Right kidney (tissue), 1 donor: Measurements from ENCODE around the gene POU3F1.
"Not testable (repeated sequence)": the region's sequence is repeated elsewhere in the genome, so short reads cannot be mapped to it uniquely, and the experiment has no call there.

Experiments used
- DNase-seq: peaks from one replicate; pipeline ENCODE4 v3.0.0-alpha.2; 2016

Gene POU3F1

GRCh38 chr1:38047603-38048141 is 1.1 kb upstream of the POU3F1 start:
- DNase-seq = peak; percentile 79

GRCh38 chr1:38046884-38047602 is 450 bp upstream of the POU3F1 start:
- peak; percentile 93 for DNase-seq

- peak; percentile 67 for DNase-seq
These were observed 926 bp downstream of the POU3F1 start for GRCh38 chr1:38045401-38046332.

DNA sequence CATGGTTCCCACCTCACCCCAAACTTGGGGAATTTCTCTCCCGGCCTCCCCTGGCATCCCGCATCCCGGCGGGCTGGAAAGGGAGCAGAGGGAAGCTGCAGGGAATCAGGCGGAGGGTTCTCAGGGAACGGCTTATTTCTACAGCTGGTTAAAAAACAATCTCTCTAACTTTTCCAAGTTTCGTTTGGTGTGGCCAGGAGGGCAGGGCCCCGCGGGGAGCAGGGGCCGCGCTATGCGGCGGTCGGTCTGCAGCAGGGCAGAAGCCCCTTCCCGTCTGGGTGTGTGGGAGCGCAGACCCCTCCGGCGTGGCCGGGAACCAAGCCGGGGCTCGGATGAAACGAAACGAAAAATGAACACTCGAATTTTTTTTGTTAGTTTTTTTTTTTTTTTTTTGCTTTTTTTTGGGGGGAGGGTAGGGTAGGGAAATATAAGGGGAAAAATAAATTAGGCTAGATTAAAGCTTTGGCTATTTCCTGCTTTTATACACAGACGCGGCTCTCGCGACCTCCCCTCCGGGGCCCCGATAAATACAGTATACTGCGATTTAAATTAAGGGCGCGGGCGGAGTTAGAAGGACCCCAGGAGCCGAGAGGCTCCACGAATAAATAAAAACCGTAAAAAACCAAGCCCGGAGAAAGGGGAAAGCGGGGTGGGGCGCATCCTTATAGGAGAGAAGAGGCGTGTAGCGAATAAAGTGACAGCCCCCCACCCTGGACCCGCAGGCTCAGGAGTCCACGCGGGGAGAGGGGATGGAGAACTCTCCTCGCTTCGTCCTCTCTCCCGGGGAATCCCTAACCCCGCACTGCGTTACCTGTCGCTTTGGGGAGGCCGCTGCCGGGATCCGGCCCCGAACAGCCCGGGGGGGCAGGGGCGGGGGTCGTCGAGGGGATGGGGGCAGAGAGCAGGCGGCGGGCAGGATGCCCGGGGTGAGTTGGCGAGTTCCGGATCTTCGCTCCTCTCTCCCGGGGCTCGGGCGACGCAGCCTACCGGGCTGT is 2.1 kb downstream of the POU3F1 start:
- DNase-seq = peak; percentile 75

DNA sequence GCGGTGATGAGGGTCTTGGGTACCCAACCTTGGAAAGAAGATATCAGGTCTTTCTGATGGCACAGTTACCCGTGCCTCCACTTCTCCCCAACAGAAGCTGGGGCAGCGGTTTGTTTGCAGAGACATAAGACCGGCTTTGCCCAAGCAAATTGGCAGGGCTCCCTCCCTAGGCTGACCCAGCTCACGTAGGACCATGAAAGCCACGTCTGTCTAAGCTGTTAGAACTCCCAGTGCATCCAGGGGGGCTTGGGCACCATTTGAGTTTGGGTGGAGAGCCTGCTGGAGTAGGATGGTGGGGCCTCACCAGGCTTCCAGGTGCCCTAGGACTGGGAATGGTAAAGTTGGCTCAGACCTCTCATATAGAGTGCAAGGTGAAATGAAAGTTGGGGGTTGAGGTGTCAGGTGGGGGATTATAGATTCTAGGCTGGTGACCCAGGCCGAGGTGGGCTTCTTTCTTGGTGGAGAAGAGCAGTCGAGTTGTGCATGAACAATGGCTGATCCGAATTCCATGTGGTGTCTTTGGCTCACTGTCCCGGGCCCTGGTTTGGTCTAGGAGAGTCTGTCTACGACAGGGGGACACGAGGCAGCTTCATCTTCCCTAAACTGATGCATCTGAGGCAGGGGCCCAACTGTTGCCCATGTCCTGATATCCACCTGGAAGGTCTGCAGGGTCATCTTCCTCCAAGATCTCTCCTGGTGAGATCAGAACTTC is 3.4 kb downstream of the POU3F1 start:
- DNase-seq = no peak

DNA sequence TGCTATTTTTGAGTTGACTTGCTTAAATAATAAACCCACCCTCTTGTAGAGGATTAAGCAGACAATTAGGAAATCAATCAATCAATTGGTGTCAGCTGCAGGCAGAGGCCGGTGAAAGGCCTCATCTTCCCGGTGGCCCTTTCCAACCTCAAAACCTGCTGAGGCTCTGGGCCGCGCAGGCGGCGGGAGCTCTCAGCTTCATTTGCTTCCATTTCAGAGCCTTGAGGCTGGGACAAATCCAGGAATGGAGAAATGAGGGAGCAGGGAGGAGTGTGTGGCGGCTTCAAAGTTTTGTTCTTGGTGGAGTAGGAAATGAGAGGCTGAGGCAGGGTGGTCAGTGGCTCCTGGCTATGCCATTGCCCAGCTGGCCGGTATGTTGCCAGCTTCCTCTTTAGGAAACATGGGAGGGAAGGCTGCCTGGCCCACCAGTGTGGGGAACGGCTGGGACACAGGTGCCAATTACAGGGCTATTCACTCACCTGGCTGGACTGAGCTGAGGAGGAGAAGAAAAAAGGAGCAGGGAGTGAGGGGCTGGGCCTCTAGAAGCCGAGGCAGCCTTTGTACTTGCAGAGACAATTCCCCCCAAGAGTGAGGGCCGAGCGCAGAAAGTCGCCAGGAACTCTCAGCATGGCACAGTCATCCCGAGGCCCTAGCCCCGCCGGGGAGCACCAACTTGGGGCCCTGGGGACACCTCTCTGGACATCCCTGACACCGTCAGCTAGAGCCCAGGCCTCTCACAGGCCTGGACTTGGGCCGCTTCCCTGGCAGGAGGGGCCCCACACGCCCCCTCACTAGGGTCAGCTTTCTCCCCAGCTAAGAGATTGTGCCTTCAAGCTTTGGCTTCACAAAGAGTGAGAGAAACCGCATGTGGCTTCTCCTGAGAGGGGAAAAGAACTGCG is 4.4 kb downstream of the POU3F1 start:
- no peak for DNase-seq

DNA sequence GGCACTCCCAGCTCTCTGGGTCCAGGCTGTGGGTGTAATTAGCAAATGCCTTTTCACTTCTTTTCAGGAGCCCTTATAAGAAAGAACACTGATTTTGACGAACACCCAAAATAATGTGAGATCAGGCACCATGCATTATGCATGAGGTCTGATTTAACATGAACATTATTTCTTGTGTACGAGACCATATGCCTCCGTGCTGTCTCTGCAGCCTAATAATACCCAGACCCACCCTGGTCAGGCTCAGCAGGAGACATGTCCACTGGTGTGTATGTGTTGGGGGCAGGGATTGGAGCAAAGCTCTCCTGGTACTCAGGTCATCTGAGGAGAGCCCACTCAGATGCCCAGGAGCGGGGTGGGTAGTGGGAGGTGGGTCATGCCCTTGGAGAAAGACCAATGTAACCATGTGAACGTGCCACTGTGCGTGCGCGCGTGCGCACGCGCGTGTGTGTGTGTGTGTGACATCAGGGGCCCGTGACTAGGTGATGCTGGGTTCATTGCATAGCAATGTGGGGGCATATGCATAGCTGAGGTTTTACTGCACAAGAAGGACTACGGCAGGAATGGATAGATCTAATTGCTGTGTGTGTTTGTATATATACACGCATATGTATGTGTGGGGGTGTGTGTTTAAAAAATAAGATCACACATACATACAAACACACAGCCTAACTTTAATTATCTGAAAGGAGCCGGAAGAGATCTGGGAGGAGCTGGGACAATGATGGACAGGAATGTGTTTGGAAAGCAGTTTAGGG is 7.1 kb downstream of the POU3F1 start:
- no peak for DNase-seq

- no peak for DNase-seq
These were observed 7.7 kb downstream of the POU3F1 start for GRCh38 chr1:38038861-38039260.

GRCh38 chr1:38037221-38037939 is 9.2 kb downstream of the POU3F1 start:
- DNase-seq = no peak

GRCh38 chr1:38034871-38035270 is 11.7 kb downstream of the POU3F1 start:
- DNase-seq = no peak

DNA sequence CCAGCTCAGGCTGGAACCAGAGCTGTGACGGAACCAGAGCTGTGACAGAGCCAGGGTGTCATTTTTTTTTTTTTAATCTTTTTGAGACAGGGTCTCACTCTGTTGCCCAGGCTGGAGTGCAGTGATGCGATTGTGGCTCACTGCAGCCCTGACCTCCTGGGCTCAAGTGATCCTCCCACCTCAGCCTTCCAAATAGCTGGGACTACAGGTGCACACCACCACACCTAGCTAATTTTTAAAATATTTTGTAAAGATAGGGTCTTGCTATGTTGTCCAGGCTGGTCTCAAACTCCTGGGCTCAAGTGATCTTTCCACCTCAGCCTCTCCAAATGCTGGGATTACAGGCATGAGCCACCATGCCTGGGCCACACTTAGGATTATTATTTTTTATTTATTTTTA is 13.6 kb downstream of the POU3F1 start:
- DNase-seq = not testable (repeated sequence)

GRCh38 chr1:38031513-38031866 is 15.1 kb downstream of the POU3F1 start:
- no peak for DNase-seq

DNA sequence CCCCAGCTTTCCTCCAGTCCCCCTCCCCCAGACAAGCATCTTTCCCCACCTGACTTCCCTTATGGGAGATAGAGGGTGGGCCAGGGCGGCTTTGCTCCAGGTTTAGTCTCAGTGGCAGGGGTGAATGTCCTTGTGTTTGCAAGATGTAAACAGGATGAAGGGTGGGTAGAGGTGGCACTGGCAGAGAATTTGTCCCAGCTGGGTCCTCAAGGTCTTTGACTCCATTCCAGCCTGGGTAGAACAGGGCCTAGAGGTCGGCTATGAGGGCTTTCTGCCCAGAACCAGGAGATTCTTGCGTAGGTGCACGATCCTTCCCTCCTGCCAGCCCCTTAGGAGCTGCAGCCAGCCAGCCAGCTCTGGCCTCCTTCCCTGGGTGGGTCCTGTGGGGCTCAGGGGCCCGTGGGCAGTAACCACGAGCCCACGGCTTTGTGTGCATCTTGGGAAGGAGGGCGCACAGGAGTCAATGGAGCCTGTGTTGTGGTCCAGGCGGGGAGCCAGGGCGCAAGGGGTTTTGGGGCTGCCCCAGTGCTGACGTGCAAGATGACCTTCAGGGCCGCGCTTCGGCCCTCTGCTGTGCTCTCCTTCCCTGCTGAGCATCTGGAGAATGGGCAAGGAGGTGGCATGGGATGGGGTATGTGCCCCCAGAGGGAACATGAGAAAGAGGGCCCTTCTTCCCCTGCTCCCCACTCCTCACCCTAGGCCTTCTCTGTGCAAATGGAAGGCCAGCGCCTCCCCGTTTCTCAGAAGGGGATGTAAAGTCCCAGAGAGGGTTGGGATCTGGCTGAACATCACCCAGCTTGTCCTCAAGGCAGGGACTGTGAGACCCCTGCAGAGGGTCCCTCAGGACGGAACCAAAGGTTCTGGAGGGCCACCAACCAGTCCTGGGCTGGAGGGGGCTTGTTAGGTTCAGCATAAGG is 15.7 kb downstream of the POU3F1 start:
- no peak for DNase-seq

DNA sequence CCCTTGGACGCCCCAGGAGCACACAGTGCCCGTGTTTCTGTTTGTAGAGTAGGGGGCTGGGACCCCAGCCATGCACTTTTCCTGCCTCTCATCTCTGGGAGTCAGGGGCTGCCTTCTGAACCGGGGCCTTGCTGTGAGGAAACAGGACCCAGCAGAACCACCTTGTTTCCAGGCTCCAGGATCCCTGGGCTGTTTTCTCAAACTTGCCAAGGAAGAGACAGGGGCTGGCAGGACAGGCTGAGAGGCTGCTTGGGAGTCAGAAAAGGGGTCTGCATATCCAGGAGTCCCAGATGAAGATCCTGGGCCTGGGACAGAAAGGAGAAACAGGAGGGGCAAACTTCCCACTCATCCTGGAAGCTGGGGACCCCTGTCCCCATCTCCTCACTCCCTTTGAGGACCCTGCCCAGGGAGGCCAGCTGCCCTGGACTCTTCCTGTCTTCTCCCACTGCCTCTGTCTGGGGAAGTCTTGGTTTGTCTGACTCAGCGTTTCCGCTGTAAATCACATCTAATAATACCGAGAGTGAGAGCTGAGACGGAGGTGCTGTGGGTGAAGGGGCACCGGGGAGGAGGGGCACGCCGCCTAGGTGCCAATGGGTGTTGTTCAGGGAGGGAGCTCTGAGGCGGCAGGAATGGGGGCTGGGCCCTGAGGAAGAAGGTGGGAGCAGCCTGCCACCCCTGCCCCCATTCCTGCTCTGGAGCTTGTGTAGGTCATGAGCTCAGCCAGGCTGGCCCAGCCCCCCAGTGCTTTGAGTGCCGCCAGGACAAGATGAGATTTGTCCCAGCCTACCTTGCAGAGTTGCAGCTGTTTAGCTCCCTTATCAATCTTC is 16.7 kb downstream of the POU3F1 start:
- DNase-seq = peak; percentile 63

GRCh38 chr1:38029081-38029681 is 17.4 kb downstream of the POU3F1 start:
- peak; percentile 51 for DNase-seq

DNA sequence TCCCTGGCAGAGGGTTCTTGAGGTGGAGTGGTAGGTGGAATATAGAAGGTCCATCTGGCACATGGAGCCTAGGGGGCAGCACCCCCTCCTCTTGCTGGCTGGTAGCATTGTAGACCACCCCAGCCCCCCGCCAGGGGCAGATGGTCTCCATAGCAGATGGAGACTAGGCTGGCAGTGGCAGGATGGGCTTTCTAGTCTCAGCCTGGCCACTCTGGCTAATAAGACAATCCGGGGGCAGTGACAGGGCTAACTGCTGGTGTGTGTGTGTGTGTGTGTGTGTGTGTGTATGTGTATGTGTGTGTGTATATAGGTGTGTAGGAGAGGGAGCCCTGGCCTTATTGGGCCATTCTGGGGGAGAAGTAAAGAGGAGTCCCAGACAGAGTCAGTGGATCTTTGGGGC is 17.9 kb downstream of the POU3F1 start:
- DNase-seq = no peak
